HG03025 (cell line): ENCODE measurements around the gene ERCC6L.
"Not testable (repeated sequence)": the region's sequence is repeated elsewhere in the genome, so short reads cannot be mapped to it uniquely, and the experiment has no call there.

Experiments used
- ATAC-seq: cut with Tn5 transposase; IDR thresholded peaks from one replicate; pipeline ENCODE4 v1.9.1; 2021; ENCODE audit warnings: mild to moderate bottlenecking, moderate library complexity; ENCODE audit not compliant: unreplicated experiment, low FRiP score

ERCC6L gene

DNA sequence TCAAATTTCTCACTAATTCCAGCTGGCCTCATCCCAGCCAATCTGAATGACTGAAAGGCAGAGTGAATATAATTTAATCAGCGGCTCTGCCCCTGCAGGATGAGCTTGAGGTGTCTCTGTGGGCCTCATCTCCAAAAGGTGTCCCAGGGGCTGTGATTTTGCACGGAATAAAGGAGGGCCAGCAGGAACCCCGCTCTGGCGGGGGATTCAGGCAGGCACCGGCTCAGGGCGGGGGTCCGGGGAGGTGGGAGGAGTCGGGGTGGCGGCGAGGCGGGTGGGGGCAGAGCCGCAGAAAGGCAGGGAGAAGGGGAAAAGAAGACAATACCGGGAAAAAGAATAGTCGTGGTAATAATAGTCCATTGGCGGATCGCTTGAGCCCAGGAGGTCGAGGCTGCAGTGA lies 16.0 kb upstream of the ERCC6L start:
- no peak for ATAC-seq

GRCh38 chrX:72253686-72254085 lies 14.9 kb upstream of the ERCC6L start:
- ATAC-seq, result no peak

- no peak for ATAC-seq
Observed at GRCh38 chrX:72247206-72247942, 8.5 kb upstream of the ERCC6L start.

GRCh38 chrX:72245461-72246089 lies 6.7 kb upstream of the ERCC6L start:
- ATAC-seq, result no peak

GRCh38 chrX:72243472-72243871 lies 4.6 kb upstream of the ERCC6L start:
- ATAC-seq, result no peak

GRCh38 chrX:72240976-72241375 lies 2.1 kb upstream of the ERCC6L start:
- ATAC-seq, result no peak

DNA sequence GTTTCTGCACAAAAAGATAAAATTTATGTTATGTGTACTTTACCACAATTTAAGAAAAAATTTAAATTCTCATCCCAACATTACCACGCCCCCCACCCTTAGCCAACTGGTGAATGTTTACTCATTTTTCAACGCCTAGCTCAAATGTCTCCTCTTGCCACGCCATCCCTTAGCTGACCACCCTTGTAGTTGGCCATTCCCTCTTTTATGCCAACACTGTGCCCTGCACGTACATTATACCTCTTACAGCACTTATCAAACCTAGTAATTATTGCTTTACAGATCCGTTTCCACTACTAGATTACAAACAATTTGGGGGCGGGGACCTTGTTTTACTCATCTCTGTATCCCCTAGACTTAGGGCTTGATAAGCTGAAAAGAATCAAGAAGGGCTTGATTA lies 644 bp downstream of the ERCC6L start:
- no peak for ATAC-seq

DNA sequence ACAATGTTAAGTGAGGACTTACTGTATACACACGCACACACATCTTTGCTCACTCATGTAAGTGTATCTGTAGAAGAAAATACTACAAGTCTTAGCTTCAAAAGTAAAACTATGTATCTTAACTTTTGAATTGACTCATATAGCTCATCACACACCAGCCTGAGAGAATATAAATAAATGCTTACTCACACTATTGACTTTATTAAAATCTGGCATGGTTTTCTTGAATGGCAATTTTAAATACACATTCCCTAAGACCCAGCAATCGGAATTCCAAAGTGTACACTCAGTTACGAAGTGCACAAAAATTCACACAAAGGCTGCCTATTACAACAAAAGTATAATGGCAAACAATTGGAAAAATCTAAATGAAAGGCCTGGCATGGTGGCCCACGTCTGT lies 2.0 kb downstream of the ERCC6L start:
- no peak for ATAC-seq

DNA sequence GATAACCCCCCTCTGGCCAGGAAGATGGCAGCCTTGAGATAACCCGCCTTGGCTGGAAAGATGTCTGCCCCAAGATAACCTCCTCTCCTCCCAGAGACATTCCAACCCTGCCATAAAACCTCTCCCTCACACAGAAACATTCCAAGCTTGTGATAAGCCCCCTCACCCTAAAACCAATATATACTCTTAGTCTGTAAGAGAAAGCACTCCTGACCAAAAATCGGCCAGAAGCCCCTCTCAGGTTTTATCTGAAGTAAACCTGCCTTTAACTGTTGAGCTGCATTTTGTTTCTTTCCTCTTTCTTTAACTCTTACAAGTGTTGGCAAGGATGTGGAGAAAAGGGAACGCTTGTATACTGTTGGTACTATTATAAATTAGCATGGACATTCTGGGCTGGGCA lies 8.5 kb downstream of the ERCC6L start:
- ATAC-seq, result no peak

DNA sequence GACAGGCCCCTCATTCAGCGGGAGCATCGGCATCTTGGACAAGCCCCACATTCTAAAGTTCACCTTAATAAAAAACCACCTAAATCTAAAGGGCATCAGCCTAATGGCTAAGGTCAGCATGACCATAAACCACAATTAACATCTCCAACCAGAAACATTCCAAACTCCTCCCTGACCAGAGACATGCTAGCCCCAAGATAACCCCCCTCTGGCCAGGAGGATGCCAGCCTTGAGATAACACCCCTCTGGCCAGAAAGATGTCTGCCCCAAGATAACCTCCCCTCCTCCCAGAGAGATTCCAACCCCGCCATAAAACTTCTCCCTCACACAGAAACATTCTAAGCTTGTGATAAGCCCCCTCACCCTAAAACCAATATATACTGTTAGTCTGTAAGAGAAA lies 18.5 kb downstream of the ERCC6L start:
- not testable (repeated sequence) for ATAC-seq

GRCh38 chrX:72216973-72217372 lies 21.9 kb downstream of the ERCC6L start:
- no peak for ATAC-seq

GRCh38 chrX:72208126-72208800 lies 30.6 kb downstream of the ERCC6L start:
- no peak for ATAC-seq

GRCh38 chrX:72207366-72207765 lies 31.5 kb downstream of the ERCC6L start:
- no peak for ATAC-seq

GRCh38 chrX:72205706-72206105 lies 33.1 kb downstream of the ERCC6L start:
- no peak for ATAC-seq

GRCh38 chrX:72203421-72203820 lies 35.4 kb downstream of the ERCC6L start:
- no peak for ATAC-seq

- no peak for ATAC-seq
Observed at GRCh38 chrX:72202792-72203401, 35.9 kb downstream of the ERCC6L start.

- no peak for ATAC-seq
Observed at GRCh38 chrX:72201836-72202536, 36.8 kb downstream of the ERCC6L start.

DNA sequence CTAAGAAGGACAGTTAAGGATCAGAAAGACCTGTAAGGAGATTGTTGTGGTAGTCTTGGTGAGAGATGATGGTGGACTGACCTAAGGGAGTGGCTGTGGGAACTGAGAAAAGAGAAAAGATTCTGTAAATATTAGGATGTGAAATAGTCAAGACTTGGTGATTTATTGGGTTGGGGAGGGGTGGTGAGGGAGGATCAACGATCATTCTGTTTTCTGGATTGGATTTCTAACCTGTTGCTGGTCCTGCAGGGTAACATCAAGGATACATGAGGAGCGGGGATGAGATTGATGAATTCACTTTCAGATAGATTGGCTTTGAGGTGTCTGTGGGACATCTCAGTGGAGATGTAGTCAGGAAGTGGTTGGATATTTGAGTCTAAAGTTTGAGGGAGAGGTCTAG lies 55.9 kb downstream of the ERCC6L start:
- no peak for ATAC-seq

- ATAC-seq, result peak; percentile 96
Observed at GRCh38 chrX:72181178-72182125, 57.4 kb downstream of the ERCC6L start, which contains the start of gene PIN4. Gene PIN4 (plus strand): TSS chrX:72181757. CDS start chrX:72181786, 29 bp downstream.

- ATAC-seq, result no peak
Observed at GRCh38 chrX:72180539-72180938, 58.3 kb downstream of the ERCC6L start.
